SU-DHL-6 (cell line): Measurements from ENCODE around the gene TRPM1.

Experiments used
- H2AFZ ChIP-seq: fragments of 200-600 bp; sonication (generic); 2 replicates; pipeline ENCODE4 v1.6.1; 2014; ENCODE audit warnings: low read depth, mild to moderate bottlenecking, moderate library complexity, mixed read lengths, antibody characterized with exemption, low read length; ENCODE audit not compliant: severe bottlenecking
- H3F3A ChIP-seq: fragments of 200-600 bp; shearing (Covaris generic); 2 replicates; pipeline ENCODE4 v1.6.0; 2016; ENCODE audit warnings: antibody characterized with exemption, mild to moderate bottlenecking; ENCODE audit not compliant: insufficient read depth
- H3K27ac ChIP-seq: fragments of 200-600 bp; sonication (generic); 2 replicates; pipeline ENCODE4 v1.5.1; 2016; ENCODE audit warnings: low read depth, mild to moderate bottlenecking, low read length, moderate library complexity, mixed read lengths
- H3K27me3 ChIP-seq: fragments of 200-600 bp; sonication (generic), shearing (Covaris generic); 2 replicates; pipeline ENCODE4 v1.6.0; 2014; ENCODE audit warnings: mild to moderate bottlenecking, low read length
- H3K36me3 ChIP-seq: fragments of 200-600 bp; sonication (generic); 2 replicates; pipeline ENCODE4 v1.6.1; 2014; ENCODE audit warnings: mild to moderate bottlenecking, low read length, mixed read lengths
- H3K4me2 ChIP-seq: fragments of 300-600, 200-600 bp; shearing (Covaris generic), sonication (generic); 2 replicates; pipeline ENCODE4 v1.6.0; 2014; ENCODE audit warnings: low read length, low read depth, mild to moderate bottlenecking; ENCODE audit not compliant: poor library complexity, severe bottlenecking
- H3K4me3 ChIP-seq: fragments of 200-600 bp; sonication (generic); 2 replicates; pipeline ENCODE4 v1.5.1; 2014; ENCODE audit warnings: antibody characterized with exemption, low read length, mild to moderate bottlenecking, mixed read lengths; ENCODE audit not compliant: insufficient read depth, poor library complexity, severe bottlenecking
- H3K79me2 ChIP-seq: fragments of 200-600 bp; sonication (generic); 2 replicates; pipeline ENCODE4 v1.6.1; 2014; ENCODE audit warnings: mild to moderate bottlenecking, low read length, moderate library complexity; ENCODE audit not compliant: insufficient read depth
- H3K9ac ChIP-seq: fragments of 200-600 bp; sonication (generic); 2 replicates; pipeline ENCODE4 v1.7.0; 2014; ENCODE audit warnings: mild to moderate bottlenecking, low read length
- H3K9me2 ChIP-seq: fragments of 200-600 bp; sonication (generic); replicated peaks from 2 replicates; pipeline ENCODE4 v1.6.1; 2014; ENCODE audit warnings: low read length; ENCODE audit not compliant: insufficient read depth
- H3K9me3 ChIP-seq: fragments of 200-600 bp; sonication (generic); 2 replicates; pipeline ENCODE4 v1.6.1; 2014; ENCODE audit warnings: low read length, mixed read lengths; ENCODE audit not compliant: insufficient read depth
- H4K20me1 ChIP-seq: fragments of 200-600 bp; sonication (generic); 2 replicates; pipeline ENCODE4 v1.6.1; 2014; ENCODE audit warnings: low read depth, mild to moderate bottlenecking, antibody characterized with exemption, low read length, moderate library complexity, mixed read lengths
- CTCF ChIP-seq: fragments of 200-600 bp; sonication (generic); IDR thresholded peaks from one replicate; pipeline ENCODE4 v1.5.1; 2017; ENCODE audit warnings: antibody characterized with exemption, mild to moderate bottlenecking, low read length, moderate library complexity; ENCODE audit not compliant: insufficient read depth, poor library complexity, severe bottlenecking
- EZH2phosphoT487 ChIP-seq: fragments of 200-600 bp; sonication (generic), shearing (Covaris generic); conservative IDR thresholded peaks from 2 replicates; pipeline ENCODE4 v1.6.1; 2018; ENCODE audit warnings: mild to moderate bottlenecking, antibody characterized with exemption, low read length, moderate library complexity, mixed read lengths

The TRPM1 gene

GRCh38 chr15:31127596-31128261 lies 26.2 kb upstream of the TRPM1 start:
- H3K79me2 ChIP-seq: no peaks in the 10 kb centered on the region
- H4K20me1 ChIP-seq: no peaks in the 10 kb centered on the region
- no peaks in the 10 kb centered on the region for H3K9me3 ChIP-seq
- no peaks in the 10 kb centered on the region for H3K27me3 ChIP-seq
- TF ChIP-seq EZH2phosphoT487 (no peak), CTCF (no peak)
- H3K9me2 ChIP-seq: no peaks in the 10 kb centered on the region
- no peaks in the 10 kb centered on the region for H3K36me3 ChIP-seq
- H3K9ac ChIP-seq: no peak overlapping the region
- no peak overlapping the region for H3K4me2 ChIP-seq
- no peak overlapping the region for H3K27ac ChIP-seq
- H3F3A ChIP-seq: no peaks in the 10 kb centered on the region
- H3K4me3 ChIP-seq: no peak overlapping the region
- H2AFZ ChIP-seq: no peak overlapping the region

GRCh38 chr15:31125061-31125460 lies 23.5 kb upstream of the TRPM1 start:
- Histone ChIP-seq H3K9me2 (no peaks in the 10 kb centered on the region), H2AFZ (no peak overlapping the region), H4K20me1 (no peaks in the 10 kb centered on the region), H3K27me3 (no peaks in the 10 kb centered on the region), H3K79me2 (no peaks in the 10 kb centered on the region), H3K9me3 (peaks cover 3% of the 10 kb centered on the region; the same call in 1 of the 2 replicates), H3K27ac (no peak overlapping the region), H3K4me2 (no peak overlapping the region), H3F3A (no peaks in the 10 kb centered on the region), H3K36me3 (no peaks in the 10 kb centered on the region), H3K9ac (no peak overlapping the region), H3K4me3 (no peak overlapping the region)
- no peak for TF ChIP-seq CTCF
- no peak for TF ChIP-seq EZH2phosphoT487

GRCh38 chr15:31116423-31117030 lies 15.0 kb upstream of the TRPM1 start:
- H3K36me3 ChIP-seq: no peaks in the 10 kb centered on the region
- no peak overlapping the region for H3K4me2 ChIP-seq
- no peak overlapping the region for H3K9ac ChIP-seq
- H3F3A ChIP-seq: no peaks in the 10 kb centered on the region
- H3K79me2 ChIP-seq: no peaks in the 10 kb centered on the region
- H3K27ac ChIP-seq: no peak overlapping the region
- peaks cover 3% of the 10 kb centered on the region; the same call in 1 of the 2 replicates for H3K9me3 ChIP-seq
- TF ChIP-seq CTCF (no peak), EZH2phosphoT487 (no peak)
- no peak overlapping the region for H3K4me3 ChIP-seq
- H3K27me3 ChIP-seq: no peaks in the 10 kb centered on the region
- H3K9me2 ChIP-seq: no peaks in the 10 kb centered on the region
- no peaks in the 10 kb centered on the region for H4K20me1 ChIP-seq
- no peak overlapping the region for H2AFZ ChIP-seq
